ENCODE measurements around the gene RAG2.
"Not testable (repeated sequence)": the region's sequence is repeated elsewhere in the genome, so short reads cannot be mapped to it uniquely, and the experiment has no call there.

The RAG2 gene

DNA sequence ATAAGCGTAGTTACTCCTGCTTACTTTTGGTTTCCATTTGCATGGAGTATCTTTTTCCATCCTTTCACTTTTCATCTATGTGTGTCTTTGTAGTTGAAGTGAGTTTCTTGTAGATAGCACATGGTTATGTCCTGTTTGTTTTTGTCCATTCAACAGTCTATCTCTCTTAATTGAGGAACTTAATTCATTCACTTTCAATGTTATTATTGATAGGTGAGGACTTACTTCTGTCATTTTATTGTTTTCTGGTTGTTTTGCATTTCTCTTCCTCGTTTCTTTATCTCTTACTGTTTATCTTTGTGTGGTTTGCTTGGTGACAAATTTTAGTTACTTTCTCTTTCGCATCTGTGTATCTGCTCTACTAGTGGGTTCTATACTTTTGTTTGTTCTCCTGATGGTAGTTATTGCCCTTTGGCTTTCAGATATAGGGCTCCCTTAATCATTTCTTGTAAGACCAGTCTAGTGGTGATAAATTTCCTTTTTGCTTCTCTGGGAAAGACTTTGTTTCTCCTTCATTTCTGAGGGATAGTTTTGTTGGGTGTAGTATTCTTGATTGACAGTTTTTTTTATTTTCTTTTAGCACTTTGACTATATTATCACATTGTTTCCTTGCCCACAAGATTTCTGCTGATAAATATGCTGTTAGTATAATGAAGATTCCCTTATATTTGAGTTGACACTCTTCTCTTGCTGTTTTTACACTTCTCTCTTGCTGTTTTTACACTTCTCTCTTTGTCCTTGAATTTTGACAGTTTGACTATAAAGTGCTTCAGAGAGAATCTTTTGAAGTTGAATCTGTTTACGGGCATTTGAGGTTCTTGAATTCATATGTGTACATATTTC, 39.2 kb downstream of the RAG2 start:
- H3K4me3 ChIP-seq (ENCODE audit: low read depth in 1 of 2, low read length in 2 of 2) = peak overlapping the region; percentile 32 to 61
- no peak overlapping the region for H3K9ac ChIP-seq (ENCODE audit: low read depth in 1 of 2, low read length in 2 of 2)
- peaks cover 0 to 5% of the 10 kb centered on the region in 2 donors for H3K4me1 ChIP-seq (ENCODE audit: control insufficient read depth in 1 of 2, insufficient read depth in 2 of 2, low read length in 2 of 2)
- H3K27ac ChIP-seq (ENCODE audit: low read depth, low read length) = no peak overlapping the region
- no peaks in the 10 kb centered on the region for H3K36me3 ChIP-seq (ENCODE audit: control insufficient read depth in 1 of 2, insufficient read depth in 2 of 2, low read length in 2 of 2)
- no peaks in the 10 kb centered on the region for H3K27me3 ChIP-seq (ENCODE audit: control insufficient read depth in 1 of 2, insufficient read depth in 2 of 2, low read length in 2 of 2)
- no peaks in the 10 kb centered on the region for H3K9me3 ChIP-seq (ENCODE audit: control insufficient read depth in 1 of 2, low read length in 2 of 2)

DNA sequence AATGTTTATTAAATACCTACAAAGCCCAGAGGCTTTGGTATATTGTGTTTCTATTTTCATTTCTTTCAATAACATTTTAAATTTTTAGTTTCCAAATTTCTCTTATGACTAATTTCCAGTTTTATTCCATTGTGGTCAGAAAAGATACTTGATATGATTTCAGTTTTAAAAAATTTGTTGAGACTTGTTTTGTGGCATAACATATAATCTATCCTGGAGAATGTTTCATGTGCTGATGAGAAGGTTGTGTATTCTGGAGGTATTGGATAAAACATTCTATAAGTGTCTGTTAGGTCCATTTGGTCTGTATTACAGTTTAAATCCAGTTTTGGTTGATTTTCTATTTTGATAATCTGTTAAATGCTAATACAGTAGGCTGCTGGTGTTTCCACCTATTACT, 40.0 kb downstream of the RAG2 start:
- Histone ChIP-seq H3K36me3 (ENCODE audit: control insufficient read depth in 1 of 2, insufficient read depth in 2 of 2, low read length in 2 of 2) (no peaks in the 10 kb centered on the region), H3K4me1 (ENCODE audit: control insufficient read depth in 1 of 2, insufficient read depth in 2 of 2, low read length in 2 of 2) (peaks cover 0 to 5% of the 10 kb centered on the region in 2 donors), H3K9me3 (ENCODE audit: control insufficient read depth in 1 of 2, low read length in 2 of 2) (no peaks in the 10 kb centered on the region), H3K27ac (ENCODE audit: low read depth, low read length) (no peak overlapping the region), H3K9ac (ENCODE audit: low read depth in 1 of 2, low read length in 2 of 2) (no peak overlapping the region), H3K27me3 (ENCODE audit: control insufficient read depth in 1 of 2, insufficient read depth in 2 of 2, low read length in 2 of 2) (no peaks in the 10 kb centered on the region), H3K4me3 (ENCODE audit: low read depth in 1 of 2, low read length in 2 of 2) (peak overlapping the region in 1 of 2 donors; percentile 61)

DNA sequence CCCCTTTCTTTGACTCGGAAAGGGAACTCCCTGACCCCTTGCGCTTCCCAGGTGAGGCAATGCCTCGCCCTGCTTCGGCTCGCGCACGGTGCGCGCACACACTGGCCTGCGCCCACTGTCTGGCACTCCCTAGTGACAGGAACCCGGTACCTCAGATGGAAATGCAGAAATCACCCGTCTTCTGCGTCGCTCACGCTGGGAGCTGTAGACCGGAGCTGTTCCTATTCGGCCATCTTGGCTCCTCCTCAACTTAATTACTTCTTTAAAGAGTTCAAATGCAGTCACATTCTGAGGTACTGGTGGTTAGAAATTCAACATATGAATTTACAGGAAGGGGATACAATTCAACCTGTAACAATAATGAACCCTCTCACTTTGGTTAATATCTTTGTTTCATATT, 40.6 kb downstream of the RAG2 start:
- H3K36me3 ChIP-seq (ENCODE audit: control insufficient read depth in 1 of 2, insufficient read depth in 2 of 2, low read length in 2 of 2); H3K9ac ChIP-seq (ENCODE audit: low read depth in 1 of 2, low read length in 2 of 2); H3K9me3 ChIP-seq (ENCODE audit: control insufficient read depth in 1 of 2, low read length in 2 of 2); H3K4me1 ChIP-seq (ENCODE audit: control insufficient read depth in 1 of 2, insufficient read depth in 2 of 2, low read length in 2 of 2); H3K4me3 ChIP-seq (ENCODE audit: low read depth in 1 of 2, low read length in 2 of 2); H3K27me3 ChIP-seq (ENCODE audit: control insufficient read depth in 1 of 2, insufficient read depth in 2 of 2, low read length in 2 of 2); H3K27ac ChIP-seq (ENCODE audit: low read depth, low read length): not testable (repeated sequence)

DNA sequence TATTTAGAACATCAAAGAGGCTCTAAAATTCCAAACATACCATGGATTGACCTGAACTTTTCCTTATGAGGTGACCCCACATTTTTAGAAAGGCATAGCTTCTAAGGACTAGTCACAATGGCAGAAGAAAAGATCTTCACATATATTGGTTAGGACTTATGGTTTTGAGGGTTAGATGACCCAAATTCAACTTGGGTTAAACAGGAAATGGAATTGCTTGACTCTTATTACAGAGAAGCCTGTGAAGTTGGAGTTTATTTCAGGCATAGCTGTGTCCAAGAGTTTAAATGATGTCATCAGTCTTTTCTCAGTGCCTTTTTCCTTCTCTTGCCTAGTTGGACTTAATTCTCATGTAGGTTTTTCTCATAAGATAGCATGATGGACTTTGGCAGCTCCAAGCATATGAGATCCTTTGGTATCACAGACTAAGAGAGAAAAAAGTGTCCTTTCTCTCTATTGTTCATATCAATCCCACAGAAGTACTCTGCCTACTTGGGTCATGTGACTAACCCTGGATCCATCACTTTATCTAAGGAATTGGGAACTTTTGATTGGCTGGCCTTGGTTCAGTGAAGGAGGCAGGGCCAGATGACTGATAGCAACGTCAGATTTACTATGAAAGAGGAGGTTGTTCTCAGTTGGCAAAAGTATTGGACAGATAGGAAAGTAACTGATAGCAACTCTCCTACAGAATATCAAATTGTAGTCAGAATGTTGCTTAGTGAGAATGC, 47.5 kb downstream of the RAG2 start:
- Histone ChIP-seq H3K4me1 (ENCODE audit: control insufficient read depth in 1 of 2, insufficient read depth in 2 of 2, low read length in 2 of 2) (no peaks in the 10 kb centered on the region), H3K9me3 (ENCODE audit: control insufficient read depth in 1 of 2, low read length in 2 of 2) (no peaks in the 10 kb centered on the region), H3K27me3 (ENCODE audit: control insufficient read depth in 1 of 2, insufficient read depth in 2 of 2, low read length in 2 of 2) (no peaks in the 10 kb centered on the region), H3K4me3 (ENCODE audit: low read depth in 1 of 2, low read length in 2 of 2) (no peak overlapping the region), H3K36me3 (ENCODE audit: control insufficient read depth in 1 of 2, insufficient read depth in 2 of 2, low read length in 2 of 2) (no peaks in the 10 kb centered on the region), H3K27ac (ENCODE audit: low read depth, low read length) (no peak overlapping the region), H3K9ac (ENCODE audit: low read depth in 1 of 2, low read length in 2 of 2) (no peak overlapping the region)
